HepG2 (cell line): ENCODE results near the gene SLC29A2. TPM values are rescaled to one million over a fixed set of nuclear protein-coding genes. Genes with fewer than 3 reads are reported as not detected.

Source experiments
- AGO1 ChIP-seq: fragments of 200-400 bp; formaldehyde crosslinking; IDR thresholded peaks from 2 replicates; pipeline ENCODE4 v1.6.1; 2017; ENCODE audit warnings: mild to moderate bottlenecking, low read depth, low read length, moderate library complexity; ENCODE audit not compliant: poor library complexity, severe bottlenecking
- CEBPG ChIP-seq: IDR thresholded peaks from 2 replicates; pipeline ENCODE4 v1.6.1; 2016
- CERS6 ChIP-seq: sonication (generic); formaldehyde crosslinking; IDR thresholded peaks from 2 replicates; pipeline ENCODE4 v1.5.0; 2020; ENCODE audit warnings: missing genetic modification reagents
- HMGXB3 ChIP-seq: sonication (generic); formaldehyde crosslinking; IDR thresholded peaks from 2 replicates; pipeline ENCODE4 v1.4.0; 2020; ENCODE audit warnings: missing genetic modification reagents, borderline replicate concordance
- HNRNPL ChIP-seq: fragments of 200-400 bp; formaldehyde crosslinking; IDR thresholded peaks from 2 replicates; pipeline ENCODE4 v1.6.1; 2017; ENCODE audit warnings: mild to moderate bottlenecking, low read depth, low read length
- NR0B2 ChIP-seq: sonication (generic); formaldehyde crosslinking; IDR thresholded peaks from 2 replicates; pipeline ENCODE4 v1.4.0; 2020; ENCODE audit warnings: mild to moderate bottlenecking, missing genetic modification reagents
- SALL1 ChIP-seq: sonication (generic); formaldehyde crosslinking; IDR thresholded peaks from 2 replicates; pipeline ENCODE4 v1.8.0; 2022; ENCODE audit warnings: mild to moderate bottlenecking, missing genetic modification reagents
- ZBTB2 ChIP-seq: sonication (generic); formaldehyde crosslinking; IDR thresholded peaks from 2 replicates; pipeline ENCODE4 v1.8.0; 2022; ENCODE audit warnings: low read depth, missing genetic modification reagents
- polyA plus RNA-seq, 8 experiments: library from polyadenylated mRNA; depleted of rRNA in 3 of 8; stranded (reverse) in 7 of 8; unstranded in 1 of 8; fragments of >200 nt; fragmentation: Illumina TruSeq in 4 of 8; extraction: Trizol in 4 of 8; gene quantifications; 2 replicates each; pipeline versions ENCODE4 v1.2.1 to v1.2.3, GENCODE V29; 2011 to 2016; ENCODE audit warnings: low read depth in 4 of 8, missing spikeins in 1 of 8, mixed read lengths in 1 of 8; ENCODE audit not compliant: insufficient read depth in 1 of 8
- total RNA-seq, 5 experiments: library from RNA; depleted of rRNA; stranded (reverse); fragments of >200 nt; fragmentation: Illumina TruSeq; extraction: Trizol; gene quantifications; 2 replicates each; pipeline ENCODE4 v1.2.3, GENCODE V29; 2016; ENCODE audit warnings: low read depth in 1 of 5
- TF ChIP-seq, protein P1 (sequence below), 2 experiments: fragments of 450-650 bp in 1 of 2; sonication (generic) in 1 of 2; formaldehyde crosslinking in 1 of 2; IDR thresholded peaks; 2 replicates each; pipeline versions ENCODE4 v1.6.1 to v1.8.0; 2016 to 2022; ENCODE audit warnings: antibody characterized with exemption in 1 of 2, mild to moderate bottlenecking in 1 of 2, missing genetic modification reagents in 1 of 2

Gene SLC29A2
- total and polyA plus RNA-seq, 2 of the 13 experiments (the other 11 are each of a cell fraction or from before 2014, with no cell fraction given) = 0.63 to 0.66 TPM

- TF ChIP-seq, protein P1, sequence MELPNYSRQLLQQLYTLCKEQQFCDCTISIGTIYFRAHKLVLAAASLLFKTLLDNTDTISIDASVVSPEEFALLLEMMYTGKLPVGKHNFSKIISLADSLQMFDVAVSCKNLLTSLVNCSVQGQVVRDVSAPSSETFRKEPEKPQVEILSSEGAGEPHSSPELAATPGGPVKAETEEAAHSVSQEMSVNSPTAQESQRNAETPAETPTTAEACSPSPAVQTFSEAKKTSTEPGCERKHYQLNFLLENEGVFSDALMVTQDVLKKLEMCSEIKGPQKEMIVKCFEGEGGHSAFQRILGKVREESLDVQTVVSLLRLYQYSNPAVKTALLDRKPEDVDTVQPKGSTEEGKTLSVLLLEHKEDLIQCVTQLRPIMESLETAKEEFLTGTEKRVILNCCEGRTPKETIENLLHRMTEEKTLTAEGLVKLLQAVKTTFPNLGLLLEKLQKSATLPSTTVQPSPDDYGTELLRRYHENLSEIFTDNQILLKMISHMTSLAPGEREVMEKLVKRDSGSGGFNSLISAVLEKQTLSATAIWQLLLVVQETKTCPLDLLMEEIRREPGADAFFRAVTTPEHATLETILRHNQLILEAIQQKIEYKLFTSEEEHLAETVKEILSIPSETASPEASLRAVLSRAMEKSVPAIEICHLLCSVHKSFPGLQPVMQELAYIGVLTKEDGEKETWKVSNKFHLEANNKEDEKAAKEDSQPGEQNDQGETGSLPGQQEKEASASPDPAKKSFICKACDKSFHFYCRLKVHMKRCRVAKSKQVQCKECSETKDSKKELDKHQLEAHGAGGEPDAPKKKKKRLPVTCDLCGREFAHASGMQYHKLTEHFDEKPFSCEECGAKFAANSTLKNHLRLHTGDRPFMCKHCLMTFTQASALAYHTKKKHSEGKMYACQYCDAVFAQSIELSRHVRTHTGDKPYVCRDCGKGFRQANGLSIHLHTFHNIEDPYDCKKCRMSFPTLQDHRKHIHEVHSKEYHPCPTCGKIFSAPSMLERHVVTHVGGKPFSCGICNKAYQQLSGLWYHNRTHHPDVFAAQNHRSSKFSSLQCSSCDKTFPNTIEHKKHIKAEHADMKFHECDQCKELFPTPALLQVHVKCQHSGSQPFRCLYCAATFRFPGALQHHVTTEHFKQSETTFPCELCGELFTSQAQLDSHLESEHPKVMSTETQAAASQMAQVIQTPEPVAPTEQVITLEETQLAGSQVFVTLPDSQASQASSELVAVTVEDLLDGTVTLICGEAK (IDR thresholded peaks at IDR 0.05) = no peak
- TF ChIP-seq, protein P1 (CRISPR knock-in tag; IDR thresholded peaks at IDR 0.05) = peak; percentile 87
- TF ChIP-seq HNRNPL (peak; percentile 60; the same call in 1 of the 2 replicates), CERS6 (peak; percentile 81; the same call in 1 of the 2 replicates), HMGXB3 (no peak), CEBPG (no peak), AGO1 (peak; percentile 40), NR0B2 (CRISPR knock-in tag) (peak; percentile 41; the same call in 1 of the 2 replicates), SALL1 (0 out of 2 replicates have a peak, but pooled peaks have one; percentile 46), ZBTB2 (peak; percentile 49; the same call in 1 of the 2 replicates)
Measured at GRCh38 chr11:66346476-66347424, 24.8 kb downstream of the SLC29A2 start (continued).
